ENCODE data around the gene CASQ1. TPM values are rescaled to one million over a fixed set of nuclear protein-coding genes. Genes with fewer than 3 reads are reported as not detected.

The CASQ1 gene
- total RNA-seq, 1 donor = 0.18 TPM

DNA sequence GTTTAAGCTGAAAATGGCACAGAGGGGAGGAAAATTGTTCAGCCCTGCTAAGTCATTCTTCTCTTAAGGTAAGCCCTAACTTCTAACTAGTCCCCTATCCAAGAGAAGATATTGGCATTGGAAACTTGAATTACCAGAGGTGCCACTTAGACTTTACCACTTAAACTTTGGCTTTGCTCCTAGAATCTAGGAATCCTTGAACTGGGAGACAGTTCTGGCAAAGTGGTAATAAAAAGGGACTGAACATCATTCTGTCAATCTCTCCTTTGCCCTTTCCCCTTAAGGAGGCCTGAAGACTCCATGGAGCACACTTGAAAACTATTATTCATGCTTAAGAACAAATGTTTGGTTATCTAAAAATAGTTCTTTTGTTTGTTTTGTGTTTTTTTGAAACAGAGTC, 30.5 kb upstream of the CASQ1 start:
- DNase-seq (ENCODE audit: low read depth) = no peak
- H3K4me3 ChIP-seq (ENCODE audit: low read depth, low read length) = no peak overlapping the region

DNA sequence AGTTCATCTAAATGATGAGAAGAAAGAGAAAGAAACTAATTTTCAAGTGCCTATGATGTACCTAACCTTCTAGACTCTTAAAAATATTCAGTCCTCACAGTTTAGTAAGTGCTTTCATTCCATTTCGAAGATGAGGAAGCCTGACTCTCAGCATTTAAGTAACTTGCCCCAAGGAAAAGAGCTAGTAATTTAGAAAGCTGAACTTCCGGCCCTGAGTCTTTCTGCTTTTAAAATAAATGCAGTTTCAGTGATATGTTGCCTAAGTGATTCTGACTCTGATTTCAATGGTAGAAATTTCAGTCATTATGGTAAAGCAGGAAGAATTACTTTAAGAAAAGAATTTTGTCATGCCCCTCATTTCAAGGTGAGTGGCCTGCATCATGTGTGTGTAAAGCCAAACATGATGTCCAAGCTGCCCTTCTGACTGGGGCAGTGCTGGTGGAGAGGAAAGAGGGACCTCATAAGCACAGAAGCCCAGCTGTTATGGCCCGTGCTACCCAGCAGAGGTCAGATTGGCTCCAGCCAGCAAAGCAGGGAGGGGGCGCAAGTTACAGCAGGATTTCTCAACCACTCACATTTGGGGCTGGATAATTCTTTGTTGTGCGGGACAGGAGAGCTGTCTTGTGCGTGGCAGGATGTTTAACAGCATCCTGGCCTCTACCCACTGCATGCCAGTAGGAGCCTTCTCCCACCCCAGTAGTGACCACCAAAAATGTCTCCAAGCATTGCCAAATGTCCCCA, 28.2 kb upstream of the CASQ1 start:
- H3K4me3 ChIP-seq (ENCODE audit: low read depth, low read length) = no peak overlapping the region
- TF ChIP-seq, protein P1, sequence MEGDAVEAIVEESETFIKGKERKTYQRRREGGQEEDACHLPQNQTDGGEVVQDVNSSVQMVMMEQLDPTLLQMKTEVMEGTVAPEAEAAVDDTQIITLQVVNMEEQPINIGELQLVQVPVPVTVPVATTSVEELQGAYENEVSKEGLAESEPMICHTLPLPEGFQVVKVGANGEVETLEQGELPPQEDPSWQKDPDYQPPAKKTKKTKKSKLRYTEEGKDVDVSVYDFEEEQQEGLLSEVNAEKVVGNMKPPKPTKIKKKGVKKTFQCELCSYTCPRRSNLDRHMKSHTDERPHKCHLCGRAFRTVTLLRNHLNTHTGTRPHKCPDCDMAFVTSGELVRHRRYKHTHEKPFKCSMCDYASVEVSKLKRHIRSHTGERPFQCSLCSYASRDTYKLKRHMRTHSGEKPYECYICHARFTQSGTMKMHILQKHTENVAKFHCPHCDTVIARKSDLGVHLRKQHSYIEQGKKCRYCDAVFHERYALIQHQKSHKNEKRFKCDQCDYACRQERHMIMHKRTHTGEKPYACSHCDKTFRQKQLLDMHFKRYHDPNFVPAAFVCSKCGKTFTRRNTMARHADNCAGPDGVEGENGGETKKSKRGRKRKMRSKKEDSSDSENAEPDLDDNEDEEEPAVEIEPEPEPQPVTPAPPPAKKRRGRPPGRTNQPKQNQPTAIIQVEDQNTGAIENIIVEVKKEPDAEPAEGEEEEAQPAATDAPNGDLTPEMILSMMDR (IDR thresholded peaks at IDR 0.05; ENCODE audit: insufficient read depth, low read length) = peak; percentile 51
- peak; percentile 27 for DNase-seq (ENCODE audit: low read depth)

More for the DNA sequence above, 30.5 kb upstream of the CASQ1 start:
- TF ChIP-seq, protein P1 (IDR thresholded peaks at IDR 0.05; ENCODE audit: insufficient read depth, low read length) = no peak

DNA sequence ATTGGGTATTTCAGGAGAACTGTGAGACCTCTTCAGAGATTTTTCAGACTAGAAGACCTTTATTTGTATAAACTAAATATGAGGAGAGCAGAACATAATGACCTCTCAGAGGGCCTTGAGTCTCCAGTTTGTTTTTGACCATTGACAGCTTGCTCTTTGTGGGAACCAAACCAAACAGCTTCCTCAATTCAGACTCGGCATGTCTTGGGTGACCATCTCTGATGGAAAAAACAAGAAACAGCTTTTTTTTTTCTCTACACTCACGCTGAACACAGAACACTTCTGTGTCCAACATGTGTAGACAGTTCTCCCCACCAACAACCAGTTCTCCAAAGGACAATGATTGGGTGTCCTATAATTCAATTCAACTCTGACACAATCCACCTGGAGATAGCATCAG, 27.4 kb upstream of the CASQ1 start:
- TF ChIP-seq, protein P1 (IDR thresholded peaks at IDR 0.05; ENCODE audit: insufficient read depth, low read length) = no peak

DNA sequence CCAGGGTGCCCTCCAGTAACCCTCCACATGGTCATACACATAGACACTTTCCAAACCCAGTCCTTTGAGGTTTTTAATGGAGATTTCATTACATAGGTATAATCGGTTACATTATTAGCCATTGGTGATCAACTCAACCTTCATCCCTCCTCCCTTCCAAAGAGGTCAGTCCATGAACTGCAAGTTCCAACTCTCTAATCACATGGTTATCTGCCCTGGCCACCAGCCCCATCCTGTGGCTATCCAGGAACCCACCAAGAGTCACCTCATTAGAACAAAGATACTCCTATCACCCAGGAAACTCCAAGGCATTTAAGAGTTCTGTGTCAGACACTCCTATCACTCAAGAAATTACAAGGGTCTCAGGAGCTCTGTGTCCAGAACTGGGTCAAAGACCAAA, 26.8 kb upstream of the CASQ1 start:
- no peak overlapping the region for H3K4me3 ChIP-seq (ENCODE audit: low read depth, low read length)
- TF ChIP-seq, protein P1 (IDR thresholded peaks at IDR 0.05; ENCODE audit: insufficient read depth, low read length) = peak; percentile 10
- peak; percentile 7 for DNase-seq (ENCODE audit: low read depth)

More for the DNA sequence above, 27.4 kb upstream of the CASQ1 start:
- no peak overlapping the region for H3K4me3 ChIP-seq (ENCODE audit: low read depth, low read length)
- no peak for DNase-seq (ENCODE audit: low read depth)

DNA sequence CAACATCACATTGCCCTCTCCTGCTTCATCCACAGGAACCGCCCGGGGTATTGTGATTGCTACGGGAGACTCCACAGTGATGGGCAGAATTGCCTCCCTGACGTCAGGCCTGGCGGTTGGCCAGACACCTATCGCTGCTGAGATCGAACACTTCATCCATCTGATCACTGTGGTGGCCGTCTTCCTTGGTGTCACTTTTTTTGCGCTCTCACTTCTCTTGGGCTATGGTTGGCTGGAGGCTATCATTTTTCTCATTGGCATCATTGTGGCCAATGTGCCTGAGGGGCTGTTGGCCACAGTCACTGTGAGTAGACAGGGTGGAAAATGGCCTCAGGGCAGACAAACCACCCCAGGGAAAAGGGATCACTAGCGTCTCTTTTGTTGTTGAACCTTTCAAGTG, 26.3 kb upstream of the CASQ1 start:
- no peak overlapping the region for H3K4me3 ChIP-seq (ENCODE audit: low read depth, low read length)
- no peak for DNase-seq (ENCODE audit: low read depth)
- TF ChIP-seq, protein P1 (IDR thresholded peaks at IDR 0.05; ENCODE audit: insufficient read depth, low read length) = no peak

DNA sequence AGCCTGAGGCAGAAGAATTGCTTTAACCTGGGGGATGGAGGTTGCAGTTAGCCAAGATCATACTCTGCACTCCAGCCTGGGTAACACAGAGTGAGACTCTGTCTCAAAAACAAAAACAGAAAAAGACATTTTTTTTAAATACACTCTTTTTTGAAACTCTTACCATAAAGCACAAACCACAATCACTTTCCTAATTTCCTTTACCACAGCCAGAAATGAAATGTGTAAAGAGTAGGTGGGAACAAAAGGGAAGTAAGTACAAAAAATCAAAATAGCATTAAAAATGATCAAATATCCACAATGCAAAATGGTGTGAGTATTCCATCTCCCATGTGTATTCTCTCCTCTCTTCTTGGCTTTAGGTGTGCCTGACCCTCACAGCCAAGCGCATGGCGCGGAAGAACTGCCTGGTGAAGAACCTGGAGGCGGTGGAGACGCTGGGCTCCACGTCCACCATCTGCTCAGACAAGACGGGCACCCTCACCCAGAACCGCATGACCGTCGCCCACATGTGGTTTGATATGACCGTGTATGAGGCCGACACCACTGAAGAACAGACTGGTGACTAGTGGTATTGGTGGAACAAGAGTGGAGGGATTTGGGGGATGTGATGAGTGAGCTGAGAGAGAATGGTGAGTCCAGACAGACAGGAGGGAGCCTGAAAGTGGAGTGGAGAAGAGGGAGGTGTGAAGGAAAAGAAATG, 24.1 kb upstream of the CASQ1 start:
- no peak overlapping the region for H3K4me3 ChIP-seq (ENCODE audit: low read depth, low read length)
- TF ChIP-seq, protein P1 (IDR thresholded peaks at IDR 0.05; ENCODE audit: insufficient read depth, low read length) = no peak
- no peak for DNase-seq (ENCODE audit: low read depth)
